H1 (cell line): ENCODE results near the gene CHDH. TPM values are rescaled to one million over a fixed set of nuclear protein-coding genes. Genes with fewer than 3 reads are reported as not detected.

ENCODE experiments used
- CBX8 ChIP-seq: fragments of 300-800, 300-1000 bp; sonication (generic); IDR thresholded peaks from 2 replicates; pipeline ENCODE4 v1.7.1; 2016; ENCODE audit warnings: low read depth, low read length, borderline replicate concordance
- JUND ChIP-seq: IDR thresholded peaks from 2 replicates; pipeline ENCODE4 v1.6.1; 2011; ENCODE audit warnings: mild to moderate bottlenecking, improper control_type of control experiment, low read length
- KDM5A ChIP-seq: fragments of 200-600 bp; IDR thresholded peaks from 2 replicates; pipeline ENCODE4 v1.7.1; 2012; ENCODE audit warnings: mild to moderate bottlenecking, low read length, inconsistent platforms, mixed read lengths
- SIRT6 ChIP-seq: IDR thresholded peaks from one replicate; pipeline ENCODE4 v1.7.1; 2012; ENCODE audit warnings: low read length, inconsistent platforms
- polyA plus RNA-seq, 7 experiments: library from polyadenylated mRNA; depleted of rRNA in 3 of 7; stranded (reverse) in 5 of 7; unstranded in 2 of 7; fragments of >200 nt in 5 of 7; fragments of 200-250 nt in 2 of 7; gene quantifications; 1 replicate in 5 of 7; 2 replicates in 1 of 7; 4 replicates in 1 of 7; pipeline versions ENCODE4 v1.2.1 to v1.2.3, GENCODE V29; 2011 to 2013; ENCODE audit warnings: missing spikeins in 2 of 7, mixed read lengths in 2 of 7
- total RNA-seq: library from RNA; stranded (reverse); fragmentation: NEBNext Ultra II Directional; extraction: Animal tissue kit (Norgen Biotek cat#: 25700); gene quantifications from 2 replicates; pipeline ENCODE4 v1.2.1, GENCODE V29; 2021
- TF ChIP-seq, protein P1 (sequence below): IDR thresholded peaks from 2 replicates; pipeline ENCODE4 v1.6.1; 2011; ENCODE audit warnings: low read length, improper control_type of control experiment

CHDH gene
- total and polyA plus RNA-seq, 2 of the 8 experiments (the other 6 are each of a cell fraction or from before 2014, with no cell fraction given): 4.9 to 10.3 TPM

DNA sequence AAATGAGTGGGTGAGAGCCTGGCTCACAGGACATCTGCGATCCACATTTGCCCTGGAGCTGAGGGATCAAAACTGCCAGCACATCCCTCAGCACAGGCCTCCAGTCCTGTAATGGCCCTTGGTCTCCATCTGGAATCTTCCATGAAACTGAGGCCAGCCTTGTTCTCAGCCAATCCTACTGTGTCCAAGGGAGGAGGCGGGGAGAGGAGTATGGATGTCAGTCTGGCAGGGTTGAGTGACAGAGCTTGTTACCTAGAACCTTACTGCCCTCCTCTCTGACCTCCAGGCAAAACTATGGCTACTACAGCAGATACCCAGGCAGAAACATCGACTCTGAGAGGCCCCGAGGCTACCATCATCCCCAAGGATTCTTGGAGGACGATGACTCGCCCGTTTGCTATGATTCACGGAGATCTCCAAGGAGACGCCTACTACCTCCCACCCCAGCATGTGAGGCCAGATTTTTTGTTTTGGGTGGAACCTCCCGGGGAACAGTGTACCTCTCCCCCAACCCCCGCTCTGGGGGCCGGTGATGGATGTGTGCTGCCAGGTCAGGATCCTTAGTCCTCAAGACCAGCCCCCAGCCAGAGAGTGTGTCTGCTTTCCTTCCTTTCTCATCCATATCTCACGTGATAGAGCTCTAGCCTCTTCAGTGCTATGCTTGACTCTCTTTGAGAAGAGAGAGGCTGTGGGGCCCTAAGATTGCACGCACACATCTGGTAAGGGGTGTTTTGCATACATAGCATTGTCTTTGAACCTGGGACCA lies 41.3 kb downstream of the CHDH start (continued):
- no peak for TF ChIP-seq CBX8
- no peak for TF ChIP-seq JUND
- TF ChIP-seq, protein P1, sequence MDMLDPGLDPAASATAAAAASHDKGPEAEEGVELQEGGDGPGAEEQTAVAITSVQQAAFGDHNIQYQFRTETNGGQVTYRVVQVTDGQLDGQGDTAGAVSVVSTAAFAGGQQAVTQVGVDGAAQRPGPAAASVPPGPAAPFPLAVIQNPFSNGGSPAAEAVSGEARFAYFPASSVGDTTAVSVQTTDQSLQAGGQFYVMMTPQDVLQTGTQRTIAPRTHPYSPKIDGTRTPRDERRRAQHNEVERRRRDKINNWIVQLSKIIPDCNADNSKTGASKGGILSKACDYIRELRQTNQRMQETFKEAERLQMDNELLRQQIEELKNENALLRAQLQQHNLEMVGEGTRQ: no peak
- TF ChIP-seq SIRT6: no peak
- TF ChIP-seq KDM5A: no peak
